OCI-LY1 (cell line): ENCODE data around the gene RABL6.
"Not testable (repeated sequence)": the region's sequence is repeated elsewhere in the genome, so short reads cannot be mapped to it uniquely, and the experiment has no call there.

ENCODE experiments used
- CTCF ChIP-seq: fragments of 200-600 bp; sonication (generic), shearing (Covaris generic); IDR thresholded peaks from 2 replicates; pipeline ENCODE4 v1.5.1; 2017; ENCODE audit warnings: mild to moderate bottlenecking, antibody characterized with exemption, low read length, moderate library complexity, mixed read lengths
- EZH2 ChIP-seq: fragments of 200-600 bp; sonication (generic), shearing (Covaris generic); IDR thresholded peaks from 2 replicates; pipeline ENCODE4 v1.8.0; 2017; ENCODE audit warnings: borderline replicate concordance, mixed run types, mild to moderate bottlenecking, antibody characterized with exemption, low read length, moderate library complexity, mixed read lengths

GRCh38 chr9:136765745-136766409 lies 41.9 kb upstream of the RABL6 start:
- TF ChIP-seq EZH2, CTCF: not testable (repeated sequence)
